NCI-H1092 (cell line): Measurements from ENCODE around the gene STK11.
"Not testable (repeated sequence)": the region's sequence is repeated elsewhere in the genome, so short reads cannot be mapped to it uniquely, and the experiment has no call there.

Source experiments
- DNase-seq: peaks from one replicate; lab custom pipeline; 2025; lab: John Stamatoyannopoulos, UW

The STK11 gene

DNA sequence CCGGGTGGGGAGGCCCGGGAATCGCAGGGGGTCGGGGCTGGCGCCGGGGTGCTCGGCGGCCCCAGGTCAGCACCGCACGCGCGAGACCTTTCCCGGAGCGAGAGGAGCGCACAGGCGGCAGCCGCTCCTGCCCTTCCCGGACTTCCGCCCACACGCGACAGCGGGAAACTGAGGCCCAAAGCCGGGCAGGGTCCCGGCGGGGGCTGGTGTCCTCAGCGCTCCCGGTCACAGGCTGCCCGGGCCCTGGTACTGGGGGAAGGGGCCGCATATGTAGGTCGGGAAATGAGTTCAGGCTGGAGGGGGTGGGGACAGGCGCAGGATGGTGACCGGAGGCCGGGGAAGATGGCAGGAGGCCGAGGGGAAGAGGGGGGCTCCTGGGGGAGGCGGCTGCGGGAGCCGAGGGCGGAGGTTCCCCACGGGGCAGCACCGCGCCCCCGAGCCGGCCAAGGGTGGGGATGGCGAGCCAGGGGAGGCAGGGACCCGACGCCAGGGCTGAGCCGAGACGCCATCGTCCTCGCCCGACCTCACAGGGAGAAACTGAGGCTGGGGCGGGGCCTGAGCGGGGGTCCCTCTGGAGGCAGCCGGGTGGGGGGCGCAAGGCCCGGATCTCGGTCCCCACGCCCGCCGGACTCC lies 31.6 kb downstream of the STK11 start:
- no peak for DNase-seq

- DNase-seq: no peak
These were observed 32.3 kb downstream of the STK11 start, which contains the start of gene CBARP for GRCh38 chr19:1237754-1238368. Gene CBARP (minus strand): TSS chr19:1238005. CDS start chr19:1236100, 1,905 bp downstream.

- no peak for DNase-seq
These were observed 33.1 kb downstream of the STK11 start for GRCh38 chr19:1238369-1239303.

- no peak for DNase-seq
These were observed 33.8 kb downstream of the STK11 start for GRCh38 chr19:1239420-1239795.

DNA sequence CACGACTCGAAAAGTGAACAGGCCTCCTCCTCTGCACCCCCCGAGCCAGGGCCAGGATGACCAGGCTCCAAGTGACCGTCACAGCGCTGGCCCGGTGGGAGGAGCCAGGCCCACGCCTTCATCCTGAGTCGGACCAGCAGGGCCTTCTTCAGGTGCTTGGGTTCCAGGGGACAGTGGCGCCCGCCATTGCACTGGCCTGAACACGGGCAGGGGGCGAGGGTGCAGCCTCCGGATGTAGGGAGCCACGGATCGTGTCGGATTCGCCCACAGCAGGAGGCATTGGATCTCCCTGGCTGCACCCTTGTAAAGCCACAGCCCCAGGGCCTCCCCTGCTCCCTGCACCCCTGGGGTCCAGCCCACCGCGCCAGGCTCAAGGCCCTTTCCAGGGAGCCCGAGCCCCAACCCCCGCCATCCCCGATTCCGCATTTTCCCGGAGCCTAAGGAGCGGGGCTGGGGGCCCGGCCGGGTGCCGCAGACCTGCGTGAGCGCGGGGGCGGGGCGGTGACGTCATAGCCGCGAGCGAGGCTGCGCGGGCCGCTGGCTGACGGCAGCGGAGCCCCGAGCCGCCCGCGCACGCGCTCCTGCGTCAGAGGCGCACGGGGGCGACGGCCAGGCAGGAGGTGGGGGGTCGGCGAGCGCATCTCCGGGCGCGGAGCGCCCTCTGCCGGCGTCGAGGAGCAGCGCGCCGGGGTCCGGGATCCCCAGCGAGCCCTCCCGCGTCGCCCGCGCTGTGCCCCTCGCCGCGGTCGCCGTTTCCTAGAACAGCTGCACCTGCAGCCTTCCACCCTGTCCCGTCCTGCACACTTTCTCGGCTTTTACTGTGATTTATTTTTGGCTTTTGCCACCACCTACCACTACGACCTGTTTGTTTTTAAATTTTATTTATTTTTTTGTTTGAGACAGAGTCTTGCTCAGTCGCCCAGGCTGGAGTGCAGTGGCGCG lies 34.5 kb downstream of the STK11 start:
- DNase-seq: peak; percentile 85

DNA sequence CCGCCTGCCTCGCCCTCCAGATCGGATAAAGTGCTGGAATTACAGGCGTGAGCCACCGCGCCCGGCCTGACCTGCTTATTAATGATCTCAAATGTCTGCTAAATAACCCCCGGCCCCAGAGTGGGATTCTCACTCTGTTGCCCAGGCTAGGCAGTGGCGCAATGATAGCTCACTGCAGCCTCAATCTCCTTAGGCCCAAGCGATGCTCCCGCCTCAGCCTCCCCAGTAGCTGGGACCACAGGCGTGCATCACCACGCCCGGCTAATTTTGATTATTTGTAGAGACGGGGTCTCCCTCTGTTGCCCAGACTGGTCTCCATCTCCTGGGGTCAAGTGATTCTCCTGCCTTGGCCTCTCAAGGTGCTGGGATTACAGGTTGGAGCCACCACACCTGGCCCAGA lies 35.3 kb downstream of the STK11 start:
- DNase-seq: no peak

DNA sequence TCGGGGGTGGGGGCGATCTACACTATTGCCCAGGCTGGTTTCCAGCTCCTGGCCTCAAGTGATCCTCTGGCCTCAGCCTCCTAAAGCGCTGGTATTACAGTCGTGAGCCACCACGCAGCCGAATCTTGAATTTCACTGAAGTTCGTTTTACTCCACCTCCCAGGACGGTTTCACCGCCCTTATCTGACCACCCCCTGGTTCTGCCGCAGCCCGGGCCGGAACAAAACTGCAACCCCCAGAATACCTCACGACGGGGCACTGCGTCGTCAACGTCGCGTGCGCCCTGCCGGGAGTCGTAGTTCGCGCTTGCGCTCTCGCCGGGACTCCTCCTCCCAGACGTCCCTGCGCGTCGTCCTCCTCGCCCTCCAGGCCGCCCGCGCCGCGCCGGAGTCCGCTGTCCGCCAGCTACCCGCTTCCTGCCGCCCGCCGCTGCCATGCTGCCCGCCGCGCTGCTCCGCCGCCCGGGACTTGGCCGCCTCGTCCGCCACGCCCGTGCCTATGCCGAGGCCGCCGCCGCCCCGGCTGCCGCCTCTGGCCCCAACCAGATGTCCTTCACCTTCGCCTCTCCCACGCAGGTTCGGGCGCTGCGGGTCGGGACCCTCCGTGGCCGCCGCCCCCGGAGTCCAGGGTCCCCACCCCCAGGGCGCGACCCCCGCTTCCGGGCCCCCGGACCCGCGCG lies 36.0 kb downstream of the STK11 start, which contains the start of gene ATP5F1D:
Gene ATP5F1D (plus strand): TSS at position 335 of the 679 bp plus-strand sequence. CDS start 100 bp downstream, at position 435.
- DNase-seq: peak; percentile 87

DNA sequence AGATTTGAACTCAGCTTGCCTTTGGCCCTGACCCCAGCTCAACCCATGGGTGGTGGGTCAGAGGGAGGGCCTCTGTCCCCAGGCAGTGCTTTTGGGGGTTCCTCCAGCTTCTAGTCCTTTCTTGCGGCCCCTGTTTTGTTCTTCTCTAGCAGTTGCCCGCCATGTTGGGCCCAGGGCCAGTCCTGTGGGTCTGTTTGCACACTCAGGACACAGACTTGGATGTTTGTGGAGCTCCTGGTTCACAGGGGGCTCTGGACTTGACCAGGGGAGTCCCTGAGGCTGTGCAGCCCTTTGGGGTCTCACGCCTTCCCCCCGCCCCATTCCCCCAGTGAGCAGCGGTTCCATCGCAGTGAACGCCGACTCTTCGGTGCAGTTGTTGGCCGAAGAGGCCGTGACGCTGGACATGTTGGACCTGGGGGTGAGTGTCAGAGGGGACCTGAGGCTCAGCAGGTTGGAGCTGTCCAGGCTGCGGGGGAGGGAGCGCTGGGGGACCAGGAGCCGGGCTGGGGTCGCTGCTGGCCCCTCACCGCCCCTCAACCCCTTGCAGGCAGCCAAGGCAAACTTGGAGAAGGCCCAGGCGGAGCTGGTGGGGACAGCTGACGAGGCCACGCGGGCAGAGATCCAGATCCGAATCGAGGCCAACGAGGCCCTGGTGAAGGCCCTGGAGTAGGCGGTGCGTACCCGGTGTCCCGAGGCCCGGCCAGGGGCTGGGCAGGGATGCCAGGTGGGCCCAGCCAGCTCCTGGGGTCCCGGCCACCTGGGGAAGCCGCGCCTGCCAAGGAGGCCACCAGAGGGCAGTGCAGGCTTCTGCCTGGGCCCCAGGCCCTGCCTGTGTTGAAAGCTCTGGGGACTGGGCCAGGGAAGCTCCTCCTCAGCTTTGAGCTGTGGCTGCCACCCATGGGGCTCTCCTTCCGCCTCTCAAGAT lies 38.5 kb downstream of the STK11 start:
- DNase-seq: peak; percentile 60

DNA sequence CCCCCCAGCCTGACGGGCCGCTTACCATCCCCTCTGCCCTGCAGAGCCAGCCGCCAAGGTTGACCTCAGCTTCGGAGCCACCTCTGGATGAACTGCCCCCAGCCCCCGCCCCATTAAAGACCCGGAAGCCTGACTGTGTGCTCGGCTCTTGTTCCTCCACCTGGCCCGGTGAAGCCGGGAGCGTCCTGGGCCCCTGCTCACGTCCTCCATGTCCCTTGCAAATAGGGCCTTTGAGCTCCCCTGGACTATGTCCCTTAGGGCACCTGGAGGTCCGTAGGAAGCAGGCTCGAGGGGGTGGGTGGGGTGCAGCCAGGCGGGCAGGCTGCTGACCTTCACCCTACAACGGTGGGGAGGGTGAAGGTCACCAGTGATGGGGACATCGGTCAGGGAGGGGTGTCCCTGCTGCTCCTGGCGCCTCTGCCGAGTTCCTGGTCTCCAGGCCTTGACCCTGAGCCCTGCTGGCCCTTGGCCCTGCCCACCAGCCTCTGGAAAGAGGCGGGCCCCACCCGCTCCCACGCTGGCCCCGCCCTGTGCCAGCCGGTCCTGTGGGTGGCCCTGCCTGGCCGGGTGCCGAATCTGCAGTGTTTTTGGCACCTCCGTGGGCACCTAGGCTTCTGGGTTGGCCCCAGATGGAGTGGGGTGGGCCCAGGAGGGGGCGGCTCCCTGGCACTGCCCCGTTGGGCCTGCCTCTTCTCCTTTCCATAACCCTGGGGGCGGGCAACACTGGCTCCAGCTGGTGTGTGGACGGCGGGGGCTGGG lies 39.3 kb downstream of the STK11 start:
- no peak for DNase-seq

DNA sequence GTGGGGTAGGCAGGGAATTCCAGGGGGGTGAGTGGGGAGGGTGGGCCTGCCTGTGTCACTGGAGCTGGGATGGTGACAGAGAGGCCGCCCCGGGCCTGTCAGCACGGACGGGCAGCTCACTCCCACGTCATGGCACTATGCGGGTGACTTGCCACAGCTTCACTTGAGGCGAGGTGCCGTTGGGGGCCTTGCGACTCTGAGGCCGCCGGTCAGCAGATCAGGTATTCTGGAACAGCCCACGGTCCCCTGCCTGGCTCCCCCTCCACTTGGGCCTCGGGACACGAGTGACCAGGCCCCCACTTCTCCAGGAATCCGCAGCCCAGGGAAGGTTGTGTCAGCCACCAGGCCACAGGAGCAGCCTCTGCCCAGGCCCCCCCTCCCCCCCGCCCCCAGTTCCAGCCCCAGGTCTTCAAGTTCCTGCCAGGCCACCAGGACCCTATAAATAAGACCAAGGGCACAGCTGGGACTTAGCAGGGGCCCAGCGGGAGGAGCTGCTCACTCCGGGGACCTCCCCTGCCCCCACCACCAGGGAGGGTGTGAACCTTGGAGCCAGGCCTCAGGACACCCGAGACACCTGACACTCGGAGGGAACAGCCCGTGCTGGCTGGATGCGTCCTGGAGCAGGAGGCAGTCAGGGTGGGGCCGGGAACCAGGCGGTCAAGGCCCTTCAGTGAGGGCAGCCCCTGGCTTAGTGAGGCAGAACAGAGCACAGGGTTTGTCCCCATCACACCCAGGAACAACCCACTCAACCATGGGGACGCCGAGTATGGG lies 40.1 kb downstream of the STK11 start:
- DNase-seq: no peak

DNA sequence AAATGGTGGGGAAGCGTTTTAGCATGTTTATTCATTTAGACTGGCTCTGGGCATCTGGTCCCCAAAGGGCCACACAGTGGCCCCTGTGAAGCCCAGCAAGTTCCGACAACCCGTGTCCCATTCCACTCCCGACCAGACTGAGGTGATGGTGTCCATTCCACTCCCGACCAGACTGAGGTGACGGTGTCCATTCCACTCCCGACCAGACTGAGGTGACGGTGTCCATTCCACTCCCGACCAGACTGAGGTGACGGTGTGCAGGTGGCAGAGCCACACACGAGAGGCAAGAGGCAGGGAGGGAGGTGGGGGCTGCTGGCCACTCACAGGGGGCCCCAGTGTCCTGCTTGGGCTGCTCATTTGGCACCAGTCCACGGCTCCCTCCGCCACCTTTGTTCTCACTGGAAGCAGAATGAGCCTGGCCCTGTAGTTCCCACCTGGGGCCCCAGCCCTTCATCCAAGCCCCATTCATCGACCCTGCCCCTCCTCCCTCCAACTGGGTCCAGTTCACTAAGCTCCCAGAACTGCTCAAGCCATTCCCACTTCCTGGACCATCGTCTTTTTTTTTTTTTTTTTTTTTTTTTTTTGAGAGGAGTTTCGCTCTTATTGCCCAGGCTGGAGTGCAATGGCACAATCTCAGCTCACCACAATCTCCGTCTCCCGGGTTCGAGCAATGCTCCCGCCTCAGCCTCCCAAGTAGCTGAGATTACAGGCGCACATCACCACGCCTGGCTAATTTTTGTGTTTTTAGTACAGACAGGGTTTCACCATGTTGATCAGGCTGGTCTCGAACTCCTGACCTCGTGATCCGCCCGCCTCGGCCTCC lies 40.9 kb downstream of the STK11 start:
- DNase-seq: not testable (repeated sequence)

GRCh38 chr19:1247748-1248138 lies 42.2 kb downstream of the STK11 start:
- no peak for DNase-seq

DNA sequence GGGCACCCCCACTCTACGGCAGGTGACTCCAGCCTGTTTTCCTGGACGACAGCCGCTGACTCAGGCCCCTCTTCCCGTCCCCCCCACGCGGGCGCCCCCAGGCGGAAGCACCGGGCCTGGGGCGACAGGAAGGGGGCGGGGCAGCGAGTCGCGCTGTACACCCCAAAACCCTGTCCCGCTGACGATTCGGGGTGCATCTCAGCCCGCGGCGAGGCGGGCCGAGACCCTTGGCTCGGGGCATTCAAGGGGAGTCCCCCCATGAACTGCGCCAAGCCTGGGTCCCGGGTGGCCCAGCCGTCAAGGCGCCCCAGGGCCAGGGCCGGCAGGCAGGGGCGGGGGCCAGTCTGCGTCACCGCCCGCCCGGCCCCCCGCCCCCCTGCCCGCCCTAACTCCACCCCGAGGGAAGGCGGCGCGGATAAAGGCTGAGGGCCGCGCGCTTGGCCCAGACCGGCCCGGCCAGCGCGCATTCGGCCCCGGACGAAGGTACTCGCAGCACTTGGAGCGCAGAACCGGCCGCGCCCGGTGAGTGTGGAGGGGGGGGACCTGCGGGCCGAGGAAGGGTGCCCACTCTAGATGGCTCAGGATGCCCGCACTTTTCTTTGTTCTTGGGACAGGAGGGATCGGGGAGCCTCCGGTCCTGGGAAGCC lies 42.7 kb downstream of the STK11 start, which contains the start of gene MIDN:
Gene MIDN (plus strand): TSS at position 445 of the 647 bp plus-strand sequence. CDS start 1,714 bp downstream, outside the sequence.
- no peak for DNase-seq

DNA sequence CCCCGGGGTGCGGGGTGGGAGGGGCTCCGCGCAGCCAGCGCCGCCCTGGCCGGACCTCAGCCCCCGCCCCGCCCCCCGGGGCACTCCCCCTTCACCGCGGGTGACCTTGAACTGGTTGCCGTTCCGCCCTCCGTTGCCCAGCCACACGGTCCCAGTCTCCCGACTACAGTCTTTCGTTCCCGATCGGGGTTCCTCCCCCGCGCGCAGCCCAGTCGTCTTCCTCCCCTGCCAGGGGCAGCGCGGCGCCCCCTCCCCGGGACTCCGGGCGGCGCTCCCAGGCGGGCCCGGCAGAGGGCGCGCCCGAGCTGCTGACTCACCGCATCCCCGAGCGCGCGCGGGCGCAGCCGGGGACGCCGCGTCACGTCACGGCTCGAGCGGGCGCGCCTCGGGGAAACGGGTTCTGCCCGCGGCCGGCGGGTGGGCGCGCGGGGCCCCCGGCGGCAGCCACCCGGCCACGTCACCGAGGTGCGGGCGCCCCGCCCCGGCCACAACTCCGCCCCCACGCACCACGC lies 43.3 kb downstream of the STK11 start:
- peak; percentile 68 for DNase-seq

GRCh38 chr19:1249298-1249989 lies 43.9 kb downstream of the STK11 start:
- DNase-seq: peak; percentile 94

GRCh38 chr19:1249990-1250436 lies 44.4 kb downstream of the STK11 start:
- no peak for DNase-seq
